SK-N-SH treated with all-trans-retinoic acid at 6 μM for 48 hours (cell line): Measurements from ENCODE around the gene THAP10.

Experiments used
- ARNTL ChIP-seq: fragments of 450-650 bp; formaldehyde crosslinking; IDR thresholded peaks from 2 replicates; pipeline ENCODE4 v1.5.0; 2020; ENCODE audit warnings: low read depth, mild to moderate bottlenecking, moderate library complexity, borderline replicate concordance
- ESRRG ChIP-seq: fragments of 250-450 bp; sonication (Bioruptor Pico); IDR thresholded peaks from 2 replicates; pipeline ENCODE4 v1.6.1; 2021; ENCODE audit warnings: mild to moderate bottlenecking
- ISL1 ChIP-seq: fragments of 250-450 bp; sonication (Bioruptor Pico); IDR thresholded peaks from 2 replicates; pipeline ENCODE4 v2.1.2; 2022; ENCODE audit warnings: mild to moderate bottlenecking, moderate library complexity
- RARB ChIP-seq: fragments of 250-450 bp; sonication (Bioruptor Pico); IDR thresholded peaks from 2 replicates; pipeline ENCODE4 v1.8.0; 2021; ENCODE audit warnings: mild to moderate bottlenecking, moderate library complexity
- ZFP3 ChIP-seq: fragments of 250-450 bp; sonication (Bioruptor Pico); IDR thresholded peaks from 2 replicates; pipeline ENCODE4 v1.5.0; 2020; ENCODE audit warnings: mild to moderate bottlenecking, moderate library complexity
- ZFP30 ChIP-seq: fragments of 450-650 bp; formaldehyde crosslinking; IDR thresholded peaks from 2 replicates; pipeline ENCODE4 v1.5.0; 2022; ENCODE audit warnings: mild to moderate bottlenecking, moderate library complexity
- ZNF565 ChIP-seq: fragments of 450-650 bp; formaldehyde crosslinking; conservative IDR thresholded peaks from 2 replicates; pipeline ENCODE4 v1.5.0; 2020; ENCODE audit warnings: low read depth, mild to moderate bottlenecking, moderate library complexity
- ZNF70 ChIP-seq: fragments of 450-650 bp; formaldehyde crosslinking; IDR thresholded peaks from 2 replicates; pipeline ENCODE4 v1.5.0; 2020; ENCODE audit warnings: mild to moderate bottlenecking, moderate library complexity
- TF ChIP-seq, protein P1 (sequence below): fragments of 250-450 bp; sonication (Bioruptor Pico); IDR thresholded peaks from 2 replicates; pipeline ENCODE4 v1.8.0; 2021; ENCODE audit warnings: low read depth, mild to moderate bottlenecking, moderate library complexity, borderline replicate concordance

GRCh38 chr15:70853318-70853972 lies 38.8 kb downstream of the THAP10 start:
- TF ChIP-seq ARNTL (no peak), ZFP30 (CRISPR knock-in tag) (no peak), ESRRG (CRISPR knock-in tag) (no peak), ISL1 (CRISPR knock-in tag) (no peak), ZNF70 (no peak), ZNF565 (CRISPR knock-in tag) (no peak), RARB (CRISPR knock-in tag) (no peak), ZFP3 (no peak)
- TF ChIP-seq, protein P1, sequence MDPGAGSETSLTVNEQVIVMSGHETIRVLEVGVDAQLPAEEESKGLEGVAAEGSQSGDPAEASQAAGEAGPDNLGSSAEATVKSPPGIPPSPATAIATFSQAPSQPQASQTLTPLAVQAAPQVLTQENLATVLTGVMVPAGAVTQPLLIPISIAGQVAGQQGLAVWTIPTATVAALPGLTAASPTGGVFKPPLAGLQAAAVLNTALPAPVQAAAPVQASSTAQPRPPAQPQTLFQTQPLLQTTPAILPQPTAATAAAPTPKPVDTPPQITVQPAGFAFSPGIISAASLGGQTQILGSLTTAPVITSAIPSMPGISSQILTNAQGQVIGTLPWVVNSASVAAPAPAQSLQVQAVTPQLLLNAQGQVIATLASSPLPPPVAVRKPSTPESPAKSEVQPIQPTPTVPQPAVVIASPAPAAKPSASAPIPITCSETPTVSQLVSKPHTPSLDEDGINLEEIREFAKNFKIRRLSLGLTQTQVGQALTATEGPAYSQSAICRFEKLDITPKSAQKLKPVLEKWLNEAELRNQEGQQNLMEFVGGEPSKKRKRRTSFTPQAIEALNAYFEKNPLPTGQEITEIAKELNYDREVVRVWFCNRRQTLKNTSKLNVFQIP: no peak
